ENCODE measurements around the gene WDR46.

The WDR46 gene

GRCh38 chr6:33247977-33248642 lies 40.9 kb downstream of the WDR46 start:
- Histone ChIP-seq H3K27ac (ENCODE audit: low read length) (no peak overlapping the region), H3K9me3 (ENCODE audit: control insufficient read depth, insufficient read depth, low read length) (no peaks in the 10 kb centered on the region), H3K36me3 (ENCODE audit: control insufficient read depth, insufficient read depth, low read length) (no peaks in the 10 kb centered on the region), H3K27me3 (ENCODE audit: control insufficient read depth, insufficient read depth, low read length) (no peaks in the 10 kb centered on the region; the same call in 1 of the 2 replicates), H3K4me1 (ENCODE audit: control insufficient read depth, insufficient read depth, low read length) (0 out of 2 replicates have a peak, but pooled peaks cover 2% of the 10 kb centered on the region), H3K4me3 (ENCODE audit: low read length) (peak overlapping the region; percentile 10; the same call in 1 of the 2 replicates)
- DNase-seq (ENCODE audit: low read depth, low spot score): peak; percentile 86
- no CpG with 5 or more reads among the region's 28 CpGs for WGBS (ENCODE audit: insufficient coverage, insufficient read length)

DNA sequence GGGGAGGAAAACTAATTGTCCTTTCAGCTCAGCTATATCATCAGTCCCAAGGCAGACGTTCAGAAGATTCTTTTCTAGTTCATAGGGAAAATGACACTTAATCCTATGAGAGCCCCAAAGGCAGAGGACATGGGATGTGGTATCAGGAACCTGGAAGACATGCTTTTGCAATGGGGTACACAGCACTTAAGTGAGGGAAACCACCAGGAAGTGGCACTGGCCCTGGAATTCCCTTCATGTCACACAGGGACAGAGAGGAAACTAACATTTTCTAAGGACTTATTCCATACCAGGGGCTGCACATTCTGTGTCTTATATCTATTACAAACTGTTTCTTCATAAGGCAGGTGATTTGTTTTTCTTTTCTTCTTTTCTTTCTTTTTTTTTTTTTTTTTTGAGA lies 45.6 kb downstream of the WDR46 start:
- WGBS (ENCODE audit: insufficient coverage, insufficient read length): no CpG with 5 or more reads among the region's 1 CpG
- H3K27me3 ChIP-seq (ENCODE audit: control insufficient read depth, insufficient read depth, low read length): no peaks in the 10 kb centered on the region; the same call in 1 of the 2 replicates

GRCh38 chr6:33241968-33242367 lies 47.1 kb downstream of the WDR46 start:
- Histone ChIP-seq H3K27me3 (ENCODE audit: control insufficient read depth, insufficient read depth, low read length) (no peaks in the 10 kb centered on the region; the same call in 1 of the 2 replicates), H3K4me1 (ENCODE audit: control insufficient read depth, insufficient read depth, low read length) (no peaks in the 10 kb centered on the region), H3K27ac (ENCODE audit: low read length) (no peak overlapping the region), H3K36me3 (ENCODE audit: control insufficient read depth, insufficient read depth, low read length) (no peaks in the 10 kb centered on the region), H3K4me3 (ENCODE audit: low read length) (no peak overlapping the region), H3K9me3 (ENCODE audit: control insufficient read depth, insufficient read depth, low read length) (no peaks in the 10 kb centered on the region)
- whole genome bisulfite sequencing (ENCODE audit: insufficient coverage, insufficient read length): no CpG with 5 or more reads among the region's 3 CpGs
- no peak for DNase-seq (ENCODE audit: low read depth, low spot score)

More for the DNA sequence above, 45.6 kb downstream of the WDR46 start:
- no peak for DNase-seq (ENCODE audit: low read depth, low spot score)
- no peaks in the 10 kb centered on the region for H3K4me1 ChIP-seq (ENCODE audit: control insufficient read depth, insufficient read depth, low read length)
- H3K27ac ChIP-seq (ENCODE audit: low read length): no peak overlapping the region
- no peaks in the 10 kb centered on the region for H3K9me3 ChIP-seq (ENCODE audit: control insufficient read depth, insufficient read depth, low read length)
- H3K36me3 ChIP-seq (ENCODE audit: control insufficient read depth, insufficient read depth, low read length): no peaks in the 10 kb centered on the region
- H3K4me3 ChIP-seq (ENCODE audit: low read length): no peak overlapping the region

- Histone ChIP-seq H3K27ac (ENCODE audit: low read length) (no peak overlapping the region), H3K36me3 (ENCODE audit: control insufficient read depth, insufficient read depth, low read length) (no peaks in the 10 kb centered on the region), H3K9me3 (ENCODE audit: control insufficient read depth, insufficient read depth, low read length) (no peaks in the 10 kb centered on the region), H3K27me3 (ENCODE audit: control insufficient read depth, insufficient read depth, low read length) (no peaks in the 10 kb centered on the region; the same call in 1 of the 2 replicates), H3K4me3 (ENCODE audit: low read length) (no peak overlapping the region), H3K4me1 (ENCODE audit: control insufficient read depth, insufficient read depth, low read length) (peaks cover 3% of the 10 kb centered on the region)
- WGBS (ENCODE audit: insufficient coverage, insufficient read length): no CpG with 5 or more reads among the region's 2 CpGs
- no peak for DNase-seq (ENCODE audit: low read depth, low spot score)
Observed at GRCh38 chr6:33237741-33238140, 51.3 kb downstream of the WDR46 start.

DNA sequence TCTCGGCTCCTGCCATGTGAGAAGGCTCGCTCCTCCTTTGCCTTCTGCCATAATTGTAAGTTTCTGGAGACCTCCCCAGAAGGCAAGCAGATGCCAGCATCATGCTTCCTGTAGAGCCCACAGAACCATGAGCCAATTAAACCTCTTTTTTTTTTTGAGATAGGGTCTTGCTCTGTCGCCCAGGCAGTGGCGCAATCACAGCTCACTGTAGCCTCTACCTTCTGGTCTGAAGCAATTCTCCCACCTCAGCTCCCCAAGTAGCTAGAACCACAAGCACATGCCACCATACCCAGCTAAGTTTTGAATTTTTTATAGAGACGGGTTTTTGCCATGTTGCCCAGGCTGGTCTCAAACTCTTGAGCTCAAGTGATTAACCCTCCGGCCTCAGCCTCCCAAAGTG lies 52.2 kb downstream of the WDR46 start:
- WGBS (ENCODE audit: insufficient coverage, insufficient read length): no CpG with 5 or more reads among the region's 6 CpGs
- Histone ChIP-seq H3K4me3 (ENCODE audit: low read length) (no peak overlapping the region), H3K27me3 (ENCODE audit: control insufficient read depth, insufficient read depth, low read length) (no peaks in the 10 kb centered on the region; the same call in 1 of the 2 replicates), H3K4me1 (ENCODE audit: control insufficient read depth, insufficient read depth, low read length) (peaks cover 3% of the 10 kb centered on the region), H3K27ac (ENCODE audit: low read length) (no peak overlapping the region), H3K36me3 (ENCODE audit: control insufficient read depth, insufficient read depth, low read length) (no peaks in the 10 kb centered on the region), H3K9me3 (ENCODE audit: control insufficient read depth, insufficient read depth, low read length) (no peaks in the 10 kb centered on the region)
- DNase-seq (ENCODE audit: low read depth, low spot score): no peak

- Histone ChIP-seq H3K4me3 (ENCODE audit: low read length) (no peak overlapping the region), H3K27me3 (ENCODE audit: control insufficient read depth, insufficient read depth, low read length) (no peaks in the 10 kb centered on the region; the same call in 1 of the 2 replicates), H3K27ac (ENCODE audit: low read length) (no peak overlapping the region), H3K4me1 (ENCODE audit: control insufficient read depth, insufficient read depth, low read length) (peaks cover 3% of the 10 kb centered on the region), H3K9me3 (ENCODE audit: control insufficient read depth, insufficient read depth, low read length) (no peaks in the 10 kb centered on the region), H3K36me3 (ENCODE audit: control insufficient read depth, insufficient read depth, low read length) (no peaks in the 10 kb centered on the region)
- DNase-seq (ENCODE audit: low read depth, low spot score): no peak
Observed at GRCh38 chr6:33236328-33236727, 52.7 kb downstream of the WDR46 start.

DNA sequence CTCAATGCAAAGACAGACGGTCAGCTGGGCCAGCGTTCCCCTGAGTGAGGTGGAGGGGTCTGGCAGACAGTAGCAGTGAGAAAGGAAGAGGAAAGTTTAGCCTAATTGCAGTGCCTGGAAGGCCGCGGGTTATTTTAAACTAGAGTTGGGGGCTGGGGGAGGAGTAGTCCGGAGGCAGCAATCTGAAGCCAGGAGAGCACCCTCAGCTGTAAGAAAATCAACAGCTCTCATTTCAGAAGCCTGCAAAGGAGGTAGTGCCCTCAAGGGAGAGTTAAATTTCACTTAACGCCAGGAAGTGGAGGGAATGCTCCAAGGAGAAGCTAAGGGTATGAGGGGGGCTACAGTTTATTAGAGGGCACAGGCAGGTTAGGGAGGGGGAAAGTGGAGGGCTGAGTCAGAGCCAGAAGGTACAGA lies 53.8 kb downstream of the WDR46 start:
- no peak overlapping the region for H3K4me3 ChIP-seq (ENCODE audit: low read length)
- WGBS (ENCODE audit: insufficient coverage, insufficient read length): no CpG with 5 or more reads among the region's 6 CpGs
- H3K4me1 ChIP-seq (ENCODE audit: control insufficient read depth, insufficient read depth, low read length): peaks cover 3% of the 10 kb centered on the region
- no peaks in the 10 kb centered on the region; the same call in 1 of the 2 replicates for H3K27me3 ChIP-seq (ENCODE audit: control insufficient read depth, insufficient read depth, low read length)
- no peaks in the 10 kb centered on the region for H3K36me3 ChIP-seq (ENCODE audit: control insufficient read depth, insufficient read depth, low read length)
- H3K27ac ChIP-seq (ENCODE audit: low read length): no peak overlapping the region
- no peak for DNase-seq (ENCODE audit: low read depth, low spot score)
- H3K9me3 ChIP-seq (ENCODE audit: control insufficient read depth, insufficient read depth, low read length): no peaks in the 10 kb centered on the region

Measured in iPS DF 6.9 (cell line).